Muscle layer of colon (tissue), 2 donors: Measurements from ENCODE around the gene PHF11.

ENCODE experiments used
- H3K27ac ChIP-seq: one replicate; pipeline ENCODE4 v1.7.0; 2013; ENCODE audit warnings: low read depth, mild to moderate bottlenecking, low read length, moderate library complexity
- H3K27me3 ChIP-seq, 2 donors: one replicate each; pipeline ENCODE4 v1.7.0; 2013; ENCODE audit warnings: low read length in 2 of 2, mild to moderate bottlenecking in 2 of 2; ENCODE audit not compliant: insufficient read depth in 2 of 2, control insufficient read depth in 1 of 2
- H3K36me3 ChIP-seq: one replicate; pipeline ENCODE4 v1.7.0; 2013; ENCODE audit warnings: mild to moderate bottlenecking, low read length; ENCODE audit not compliant: insufficient read depth
- H3K4me1 ChIP-seq: one replicate; pipeline ENCODE4 v1.7.0; 2013; ENCODE audit warnings: mild to moderate bottlenecking, low read length; ENCODE audit not compliant: insufficient read depth
- H3K4me3 ChIP-seq, 2 donors: one replicate each; pipeline ENCODE4 v1.7.0; 2013; ENCODE audit warnings: low read length in 2 of 2, low read depth in 1 of 2, mild to moderate bottlenecking in 1 of 2, moderate library complexity in 1 of 2
- H3K9ac ChIP-seq: one replicate; pipeline ENCODE4 v1.7.0; 2013; ENCODE audit warnings: low read length
- H3K9me3 ChIP-seq: one replicate; pipeline ENCODE4 v1.7.0; 2013; ENCODE audit warnings: mild to moderate bottlenecking, low read length
- donor health status: abdominal sarcoma.
- donor health status: Adenocarcinoma of cecum.

PHF11 gene

GRCh38 chr13:49499889-49500660, 4.3 kb downstream of the PHF11 start:
- Histone ChIP-seq H3K9me3 (no peaks in the 10 kb centered on the region), H3K4me3 (no peak overlapping the region), H3K27ac (no peak overlapping the region), H3K27me3 (no peaks in the 10 kb centered on the region), H3K9ac (no peak overlapping the region), H3K4me1 (no peaks in the 10 kb centered on the region), H3K36me3 (no peaks in the 10 kb centered on the region)

GRCh38 chr13:49502954-49503353, 7.2 kb downstream of the PHF11 start:
- no peaks in the 10 kb centered on the region for H3K9me3 ChIP-seq
- no peaks in the 10 kb centered on the region for H3K36me3 ChIP-seq
- H3K27me3 ChIP-seq, result no peaks in the 10 kb centered on the region
- no peak overlapping the region for H3K4me3 ChIP-seq
- H3K27ac ChIP-seq, result no peak overlapping the region
- H3K9ac ChIP-seq, result no peak overlapping the region
- H3K4me1 ChIP-seq, result no peaks in the 10 kb centered on the region

GRCh38 chr13:49503951-49504350, 8.2 kb downstream of the PHF11 start:
- Histone ChIP-seq H3K9me3 (no peaks in the 10 kb centered on the region), H3K36me3 (no peaks in the 10 kb centered on the region), H3K9ac (no peak overlapping the region), H3K4me1 (no peaks in the 10 kb centered on the region), H3K27me3 (no peaks in the 10 kb centered on the region), H3K27ac (no peak overlapping the region), H3K4me3 (no peak overlapping the region)

- no peak overlapping the region for H3K27ac ChIP-seq
- H3K4me3 ChIP-seq, result no peak overlapping the region
- no peaks in the 10 kb centered on the region for H3K4me1 ChIP-seq
- no peak overlapping the region for H3K9ac ChIP-seq
- H3K36me3 ChIP-seq, result peaks cover 46% of the 10 kb centered on the region
- no peaks in the 10 kb centered on the region for H3K27me3 ChIP-seq
- no peaks in the 10 kb centered on the region for H3K9me3 ChIP-seq
Observed at GRCh38 chr13:49512578-49512977, 16.8 kb downstream of the PHF11 start.

- Histone ChIP-seq H3K27me3 (no peaks in the 10 kb centered on the region), H3K9ac (no peak overlapping the region), H3K27ac (no peak overlapping the region), H3K36me3 (peaks cover 54% of the 10 kb centered on the region), H3K4me1 (no peaks in the 10 kb centered on the region), H3K9me3 (no peaks in the 10 kb centered on the region), H3K4me3 (no peak overlapping the region)
Observed at GRCh38 chr13:49516467-49516866, 20.7 kb downstream of the PHF11 start.

GRCh38 chr13:49517461-49517860, 21.7 kb downstream of the PHF11 start:
- Histone ChIP-seq H3K36me3 (peaks cover 49% of the 10 kb centered on the region), H3K27me3 (no peaks in the 10 kb centered on the region), H3K4me3 (no peak overlapping the region), H3K4me1 (no peaks in the 10 kb centered on the region), H3K9me3 (no peaks in the 10 kb centered on the region), H3K27ac (no peak overlapping the region), H3K9ac (no peak overlapping the region)

- Histone ChIP-seq H3K36me3 (peaks cover 17% of the 10 kb centered on the region), H3K9ac (no peak overlapping the region), H3K4me3 (no peak overlapping the region), H3K27me3 (no peaks in the 10 kb centered on the region), H3K9me3 (no peaks in the 10 kb centered on the region), H3K4me1 (no peaks in the 10 kb centered on the region), H3K27ac (no peak overlapping the region)
Observed at GRCh38 chr13:49521224-49521623, 25.5 kb downstream of the PHF11 start.

- Histone ChIP-seq H3K27ac (no peak overlapping the region), H3K4me1 (no peaks in the 10 kb centered on the region), H3K9ac (no peak overlapping the region), H3K4me3 (no peak overlapping the region), H3K9me3 (no peaks in the 10 kb centered on the region), H3K27me3 (no peaks in the 10 kb centered on the region), H3K36me3 (peaks cover 17% of the 10 kb centered on the region)
Observed at GRCh38 chr13:49524740-49525501, 29.2 kb downstream of the PHF11 start.

- Histone ChIP-seq H3K27me3 (no peaks in the 10 kb centered on the region), H3K27ac (no peak overlapping the region), H3K4me3 (no peak overlapping the region), H3K4me1 (no peaks in the 10 kb centered on the region), H3K36me3 (peaks cover 17% of the 10 kb centered on the region), H3K9me3 (no peaks in the 10 kb centered on the region), H3K9ac (no peak overlapping the region)
Observed at GRCh38 chr13:49527123-49527522, 31.4 kb downstream of the PHF11 start.

- Histone ChIP-seq H3K9ac (no peak overlapping the region), H3K27me3 (no peaks in the 10 kb centered on the region), H3K36me3 (peaks cover 20% of the 10 kb centered on the region), H3K4me1 (no peaks in the 10 kb centered on the region), H3K4me3 (no peak overlapping the region), H3K9me3 (no peaks in the 10 kb centered on the region), H3K27ac (no peak overlapping the region)
Observed at GRCh38 chr13:49528161-49528560, 32.4 kb downstream of the PHF11 start.

- Histone ChIP-seq H3K9me3 (no peaks in the 10 kb centered on the region), H3K27ac (no peak overlapping the region), H3K4me3 (no peak overlapping the region), H3K9ac (no peak overlapping the region), H3K27me3 (no peaks in the 10 kb centered on the region), H3K4me1 (no peaks in the 10 kb centered on the region), H3K36me3 (peaks cover 26% of the 10 kb centered on the region)
Observed at GRCh38 chr13:49530457-49530856, 34.7 kb downstream of the PHF11 start.
